ENCODE results near the gene FADS3. TPM values are rescaled to one million over a fixed set of nuclear protein-coding genes. Genes with fewer than 3 reads are reported as not detected.

The FADS3 gene
- total RNA-seq, 1 donor from 2014 or later, result 24.8 TPM

DNA sequence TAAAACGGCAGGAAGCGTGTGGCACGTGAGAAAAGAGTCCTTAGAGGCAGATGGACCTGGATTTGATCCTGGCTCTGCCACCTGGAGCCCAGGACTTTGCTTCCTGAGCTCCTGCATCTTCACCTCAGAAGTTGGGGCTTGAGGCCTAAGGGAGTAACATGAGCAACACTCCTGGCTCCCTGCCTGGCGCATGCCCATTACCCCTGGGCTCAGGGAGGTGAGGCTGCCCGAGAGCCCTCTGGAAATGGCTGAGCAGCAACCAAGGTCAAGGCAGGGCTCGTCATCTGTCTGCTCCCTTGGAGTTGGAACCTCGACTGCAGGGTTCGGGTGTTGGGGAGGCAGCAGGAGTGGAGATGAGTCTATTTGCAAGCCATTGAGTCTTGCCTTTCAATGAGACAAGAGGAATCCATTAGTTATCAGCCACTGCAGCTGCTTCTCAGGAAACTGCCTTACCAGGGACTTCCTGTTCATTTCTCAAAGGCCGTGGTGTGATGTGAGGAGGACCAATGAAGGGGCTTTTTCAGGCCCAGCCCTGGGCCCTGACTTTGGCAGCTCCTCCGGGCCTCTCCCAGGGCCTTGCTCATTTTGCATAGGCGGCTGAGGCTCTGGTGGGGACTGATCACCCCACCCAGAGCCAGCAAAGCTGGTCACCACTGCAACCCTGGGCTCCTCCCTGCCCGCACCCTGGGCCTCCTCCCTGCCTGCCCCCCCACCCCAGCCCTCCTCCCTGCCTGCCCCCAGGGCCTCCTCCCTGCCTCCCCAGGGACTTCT lies 56.9 kb downstream of the FADS3 start:
- DNase-seq, result peak; percentile 80

DNA sequence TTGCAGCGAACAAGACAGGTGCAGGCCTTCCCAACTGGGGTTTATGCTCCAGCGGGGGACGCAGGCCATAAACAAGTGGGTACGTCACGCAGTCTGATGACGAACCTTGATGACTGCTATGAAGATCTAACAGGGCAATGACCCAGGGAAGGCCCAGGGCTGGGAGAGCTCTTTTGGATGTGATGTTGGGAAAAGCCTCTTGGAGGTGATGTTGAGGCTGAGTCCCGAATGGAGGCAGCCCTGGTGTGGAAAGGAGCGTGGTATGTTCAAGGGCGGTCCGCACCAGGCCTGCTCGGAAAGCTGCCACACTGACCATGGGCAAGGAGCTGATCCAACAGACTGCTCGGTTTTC lies 57.4 kb downstream of the FADS3 start:
- DNase-seq, result no peak

- DNase-seq, result no peak
Measured at GRCh38 chr11:61833471-61833870, 57.9 kb downstream of the FADS3 start.

- DNase-seq, result no peak
Measured at GRCh38 chr11:61832754-61833153, 58.6 kb downstream of the FADS3 start.

DNA sequence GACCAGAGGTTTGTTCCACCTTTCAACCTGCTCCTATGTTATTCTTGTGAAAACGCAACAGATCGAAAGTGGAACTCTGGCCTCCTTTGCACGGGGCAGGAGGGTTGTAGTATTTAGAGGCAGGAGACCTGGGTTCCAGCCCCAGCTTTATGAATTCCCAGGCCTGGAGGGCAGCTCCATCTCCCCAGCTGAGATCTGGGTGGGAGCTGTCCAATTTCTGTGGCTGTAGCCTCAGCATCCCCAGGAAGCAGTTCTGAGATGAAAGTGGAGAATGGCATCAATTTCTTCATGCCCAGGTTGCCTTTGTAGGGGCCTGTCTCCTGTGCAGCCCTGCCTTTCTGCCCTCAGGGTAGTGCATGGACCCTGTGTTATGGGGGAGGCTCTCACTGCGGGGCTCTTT lies 59.1 kb downstream of the FADS3 start:
- no peak for DNase-seq

- peak; percentile 47 for DNase-seq
Measured at GRCh38 chr11:61830237-61831105, 60.9 kb downstream of the FADS3 start.

DNA sequence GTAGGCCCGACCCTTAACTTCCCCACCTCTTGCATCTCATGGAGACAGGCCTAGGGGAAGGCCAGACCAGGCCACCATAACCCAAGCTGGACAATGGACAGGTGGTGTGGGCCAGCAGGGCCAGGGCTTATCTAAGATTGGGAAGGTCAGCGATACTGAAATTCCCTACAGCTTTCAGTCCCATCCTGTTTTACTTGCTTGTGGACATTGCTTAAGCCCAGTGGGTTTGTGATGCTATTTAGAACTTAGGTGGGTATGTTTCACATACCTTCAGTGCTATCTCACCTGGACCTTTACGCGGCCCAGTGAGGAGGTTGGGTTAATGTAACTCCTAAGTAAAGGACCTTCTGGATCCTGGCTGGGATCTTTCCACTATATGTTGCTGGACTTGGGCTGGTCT lies 61.5 kb downstream of the FADS3 start:
- no peak for DNase-seq

DNA sequence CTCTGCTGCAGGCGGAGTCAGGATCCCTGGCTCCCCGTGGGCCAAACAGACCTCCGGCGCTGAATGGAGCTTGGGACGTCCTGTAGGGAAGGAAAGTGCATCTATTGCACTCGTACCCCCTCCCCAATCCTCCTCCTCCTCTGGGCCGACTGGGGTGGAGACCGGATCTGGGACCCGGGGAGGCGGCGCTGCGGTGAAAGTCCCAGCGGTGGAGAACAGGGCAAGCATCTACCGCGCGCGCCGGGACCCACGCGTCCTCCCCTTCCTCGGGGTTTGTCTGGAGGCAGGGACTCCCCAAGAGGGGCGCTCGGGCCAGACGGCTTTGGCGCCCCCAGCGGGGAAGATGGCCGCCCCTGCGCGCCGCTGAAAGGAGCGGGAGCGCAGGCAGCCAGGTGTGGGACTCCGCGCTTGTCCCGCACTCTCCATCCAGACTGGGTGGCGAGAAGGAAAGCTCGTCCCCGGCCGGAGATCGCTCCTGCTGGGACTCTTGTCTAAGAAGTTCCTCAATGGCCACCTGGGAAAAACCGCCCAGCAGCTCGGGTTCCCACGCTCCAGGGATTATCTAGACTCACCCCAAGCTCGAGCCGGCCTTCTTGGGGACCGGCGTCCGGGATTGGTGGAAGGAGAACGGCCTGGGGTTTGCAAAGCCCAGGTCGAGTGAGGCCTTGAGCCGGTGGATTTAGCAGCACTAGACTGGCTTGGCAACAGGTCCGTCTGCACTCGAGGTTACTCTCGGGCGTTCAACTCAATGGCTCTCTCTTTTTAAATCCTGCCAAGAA lies 62.5 kb downstream of the FADS3 start:
- DNase-seq, result no peak

DNA sequence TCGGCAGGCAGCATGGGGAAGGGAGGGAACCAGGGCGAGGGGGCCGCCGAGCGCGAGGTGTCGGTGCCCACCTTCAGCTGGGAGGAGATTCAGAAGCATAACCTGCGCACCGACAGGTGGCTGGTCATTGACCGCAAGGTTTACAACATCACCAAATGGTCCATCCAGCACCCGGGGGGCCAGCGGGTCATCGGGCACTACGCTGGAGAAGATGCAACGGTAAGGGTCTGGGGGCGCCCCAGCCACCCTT lies 63.0 kb downstream of the FADS3 start:
- no peak for DNase-seq

DNA sequence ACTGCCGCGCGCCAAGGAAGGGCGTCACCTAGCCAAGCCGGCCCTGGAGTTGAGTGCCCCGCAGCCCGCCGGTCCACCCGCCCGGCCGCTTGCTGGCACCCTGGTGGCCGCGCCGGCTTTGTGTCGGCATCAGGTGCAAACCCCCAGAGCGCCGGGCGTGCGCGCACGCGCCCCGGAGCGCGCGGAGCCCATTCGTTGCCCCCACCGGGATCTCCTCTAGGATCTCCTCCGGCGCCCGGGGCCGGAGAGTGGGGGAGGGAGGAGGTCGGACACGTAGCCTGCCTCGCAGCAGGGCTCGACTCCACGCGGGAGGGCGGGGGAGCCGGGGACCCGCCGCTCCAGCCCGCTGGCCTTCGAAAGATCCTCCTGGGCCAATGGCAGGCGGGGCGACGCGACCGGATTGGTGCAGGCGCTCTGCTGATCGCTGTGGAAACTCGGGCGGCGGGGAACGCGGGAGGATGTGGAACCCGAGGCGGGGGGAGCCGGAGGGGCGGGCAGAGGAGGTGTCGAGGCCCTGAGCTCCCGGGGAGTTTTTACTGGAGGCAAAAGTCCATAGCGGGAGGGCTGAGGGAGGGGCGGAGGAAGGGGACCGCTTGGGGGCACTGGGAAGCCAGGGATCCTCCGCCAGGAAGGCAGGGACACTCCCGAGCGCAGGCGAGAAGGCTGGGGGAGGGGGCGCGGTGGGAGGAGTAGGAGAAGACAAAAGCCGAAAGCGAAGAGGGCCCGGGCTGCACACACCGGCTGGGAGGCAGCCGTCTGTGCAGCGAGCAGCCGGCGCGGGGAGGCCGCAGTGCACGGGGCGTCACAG lies 63.6 kb downstream of the FADS3 start, which contains the start of gene FADS2:
TSS of gene FADS2 (plus strand) at position 730 of the 808 bp plus-strand sequence. CDS start 91 bp downstream, outside the sequence.
- DNase-seq, result peak; percentile 94

DNA sequence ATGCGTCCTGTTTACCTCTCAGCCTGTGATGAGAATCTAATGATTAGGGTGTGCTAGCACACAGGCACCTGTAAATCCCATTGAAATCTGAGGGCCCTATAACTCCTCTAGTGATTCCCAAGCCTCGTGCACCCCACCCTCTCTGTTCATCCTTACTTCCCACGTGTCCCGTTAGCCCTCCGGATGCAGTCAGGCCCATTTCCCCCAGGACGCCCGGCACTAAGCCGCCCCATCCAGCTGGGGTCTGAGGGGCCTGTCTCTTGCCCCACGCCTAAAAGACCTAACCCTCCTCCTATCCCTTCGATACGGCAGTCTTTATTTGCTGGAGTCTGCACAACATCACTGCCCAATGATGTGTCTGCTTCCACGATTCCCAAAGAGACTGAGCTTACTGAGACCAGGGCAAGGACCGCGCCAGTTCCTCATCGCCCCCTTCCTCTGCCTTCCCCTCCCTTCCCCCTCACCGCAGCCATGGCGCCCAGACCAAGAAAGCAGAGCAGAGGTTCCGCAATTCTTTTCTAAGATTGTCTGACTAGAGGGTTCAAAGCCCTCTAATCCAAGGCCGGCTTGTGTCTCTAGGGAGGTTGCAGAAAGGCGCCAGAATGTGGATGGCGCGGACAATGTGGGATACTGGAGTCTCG lies 64.3 kb downstream of the FADS3 start:
- DNase-seq, result peak; percentile 52

Small RNA genes within 50 kb of the gene (small RNA-seq; reads per million reads assigned to genes)
- not detected for gene MIR6746 (ENCODE audit: low replicate concordance)
- gene RNU6-1243P (ENCODE audit: low replicate concordance), result not detected

Other genes with a start within 250 kb of the FADS3 start
- 1.1 TPM for gene DAGLA, start 211.2 kb downstream of the FADS3 start, total RNA-seq
- gene MYRF, start 138.9 kb downstream of the FADS3 start, total RNA-seq, result 0.30 TPM
- gene TMEM258, start 98.9 kb downstream of the FADS3 start, total RNA-seq, result 83.5 TPM
- gene FEN1, start 98.6 kb downstream of the FADS3 start, total RNA-seq, result 12.0 TPM
- gene FADS1, start 74.5 kb downstream of the FADS3 start, total RNA-seq, result 34.8 TPM
- gene FADS2, start 63.2 kb downstream of the FADS3 start, total RNA-seq, result 32.0 TPM
- 11.1 TPM for gene RAB3IL1, start 26.0 kb upstream of the FADS3 start, total RNA-seq
- gene BEST1, start 58.8 kb upstream of the FADS3 start, total RNA-seq, result 2.1 TPM
- gene FTH1, start 76.1 kb upstream of the FADS3 start, total RNA-seq, result 666 TPM
- 11.1 TPM for gene INCENP, start 232.5 kb upstream of the FADS3 start, total RNA-seq